Neural cell (in vitro differentiated cells): ENCODE results near the gene GPHN. TPM values are rescaled to one million over a fixed set of nuclear protein-coding genes. Genes with fewer than 3 reads are reported as not detected.

Experiments
- H2AFZ ChIP-seq: fragments of 200-600, 300-800 bp; sonication (generic), shearing (Covaris generic); 2 replicates; pipeline ENCODE4 v1.6.0; 2014; ENCODE audit warnings: low read depth, mild to moderate bottlenecking, antibody characterized with exemption, low read length, moderate library complexity
- H3F3A ChIP-seq: fragments of 200-600 bp; shearing (Covaris generic); 2 replicates; pipeline ENCODE4 v1.6.1; 2016; ENCODE audit warnings: mild to moderate bottlenecking, moderate library complexity, mixed read lengths, antibody characterized with exemption, low read length; ENCODE audit not compliant: insufficient read depth, poor library complexity, severe bottlenecking
- H3K27ac ChIP-seq: fragments of 200-600, 300-800 bp; sonication (generic), shearing (Covaris generic); 2 replicates; pipeline ENCODE4 v1.5.1; 2014; ENCODE audit warnings: mild to moderate bottlenecking, low read length, moderate library complexity
- H3K27me3 ChIP-seq: fragments of 300-800, 200-600 bp; sonication (generic), shearing (Covaris generic); 2 replicates; pipeline ENCODE4 v1.6.0; 2014; ENCODE audit warnings: mild to moderate bottlenecking, low read depth, low read length, moderate library complexity; ENCODE audit not compliant: insufficient read depth
- H3K36me3 ChIP-seq: fragments of 300-800, 200-600 bp; sonication (generic), shearing (Covaris generic); 2 replicates; pipeline ENCODE4 v1.5.1; 2014; ENCODE audit warnings: mild to moderate bottlenecking, antibody characterized with exemption, low read length, moderate library complexity; ENCODE audit not compliant: insufficient read depth
- H3K4me2 ChIP-seq: fragments of 300-800, 200-600 bp; sonication (generic), shearing (Covaris generic); 2 replicates; pipeline ENCODE4 v1.6.0; 2014; ENCODE audit warnings: mild to moderate bottlenecking, low read length
- H3K4me3 ChIP-seq: fragments of 300-800, 200-600 bp; sonication (generic), shearing (Covaris generic); 2 replicates; pipeline ENCODE4 v1.5.1; 2014; ENCODE audit warnings: mild to moderate bottlenecking, low read length, moderate library complexity
- H3K79me2 ChIP-seq: fragments of 200-600 bp; shearing (Covaris generic); replicated peaks from 2 replicates; pipeline ENCODE4 v1.6.0; 2014; ENCODE audit warnings: mild to moderate bottlenecking, low read length, moderate library complexity; ENCODE audit not compliant: insufficient read depth
- H3K9ac ChIP-seq: fragments of 300-800, 200-600 bp; sonication (generic), shearing (Covaris generic); 2 replicates; pipeline ENCODE4 v1.6.1; 2016; ENCODE audit warnings: mild to moderate bottlenecking, low read length, mixed read lengths
- H3K9me2 ChIP-seq: fragments of 200-600 bp; shearing (Covaris generic); 2 replicates; pipeline ENCODE4 v1.6.1; 2016; ENCODE audit warnings: mild to moderate bottlenecking, low read length, mixed read lengths; ENCODE audit not compliant: insufficient read depth
- H3K9me3 ChIP-seq: fragments of 200-600, 300-800 bp; sonication (generic), shearing (Covaris generic); 2 replicates; pipeline ENCODE4 v1.6.1; 2016; ENCODE audit warnings: mild to moderate bottlenecking, mixed run types, low read length, moderate library complexity, mixed read lengths
- H4K20me1 ChIP-seq: fragments of 200-600 bp; shearing (Covaris generic); 2 replicates; pipeline ENCODE4 v1.6.1; 2016; ENCODE audit warnings: mild to moderate bottlenecking, mixed run types; ENCODE audit not compliant: insufficient read depth
- CTCF ChIP-seq: fragments of 450-650 bp; IDR thresholded peaks from 2 replicates; pipeline ENCODE4 v1.5.1; 2014; ENCODE audit warnings: antibody characterized with exemption, mild to moderate bottlenecking, moderate library complexity; ENCODE audit not compliant: poor library complexity, severe bottlenecking
- EP300 ChIP-seq: fragments of 450-650 bp; conservative IDR thresholded peaks from 2 replicates; pipeline ENCODE4 v1.6.1; 2014; ENCODE audit warnings: antibody characterized with exemption, mild to moderate bottlenecking, moderate library complexity; ENCODE audit not compliant: poor library complexity, severe bottlenecking
- EZH2 ChIP-seq: fragments of 200-600, 300-800 bp; shearing (Covaris generic), sonication (generic); IDR thresholded peaks from 2 replicates; pipeline ENCODE4 v1.6.1; 2014; ENCODE audit warnings: antibody characterized with exemption, low read length, borderline replicate concordance, mild to moderate bottlenecking; ENCODE audit not compliant: insufficient read depth, poor library complexity, severe bottlenecking
- MXI1 ChIP-seq: fragments of 450-650 bp; conservative IDR thresholded peaks from 2 replicates; pipeline ENCODE4 v1.6.1; 2014; ENCODE audit warnings: antibody characterized with exemption, mild to moderate bottlenecking; ENCODE audit not compliant: poor library complexity, severe bottlenecking
- POLR2AphosphoS5 ChIP-seq: IDR thresholded peaks from 2 replicates; pipeline ENCODE4 v1.6.1; 2012
- RAD21 ChIP-seq: fragments of 450-650 bp; conservative IDR thresholded peaks from 2 replicates; pipeline ENCODE4 v1.6.1; 2014; ENCODE audit warnings: antibody characterized with exemption, mild to moderate bottlenecking, moderate library complexity
- REST ChIP-seq: IDR thresholded peaks from 2 replicates; pipeline ENCODE4 v1.6.1; 2012; ENCODE audit warnings: borderline replicate concordance
- SMC3 ChIP-seq: fragments of 450-650 bp; conservative IDR thresholded peaks from 2 replicates; pipeline ENCODE4 v1.6.1; 2014; ENCODE audit warnings: antibody characterized with exemption, mild to moderate bottlenecking, moderate library complexity; ENCODE audit not compliant: poor library complexity
- TAF1 ChIP-seq: IDR thresholded peaks from 2 replicates; pipeline ENCODE4 v1.6.1; 2012; ENCODE audit warnings: low read depth
- polyA plus RNA-seq: library from polyadenylated mRNA; depleted of rRNA; stranded (reverse); fragments of >200 nt; gene quantifications from 2 replicates; pipeline ENCODE4 v1.2.3, GENCODE V29; 2014

Gene GPHN
- polyA plus RNA-seq, 1 donor from 2014 or later = 135 TPM

- peaks cover 9% of the 10 kb centered on the region for H3K36me3 ChIP-seq
- no peaks in the 10 kb centered on the region for H3F3A ChIP-seq
- H3K27me3 ChIP-seq = no peaks in the 10 kb centered on the region
- no peaks in the 10 kb centered on the region for H4K20me1 ChIP-seq
- H3K9me3 ChIP-seq = no peaks in the 10 kb centered on the region
- H2AFZ ChIP-seq = no peak overlapping the region
- no peak overlapping the region for H3K4me2 ChIP-seq
- H3K9me2 ChIP-seq = no peaks in the 10 kb centered on the region
- H3K79me2 ChIP-seq = no peaks in the 10 kb centered on the region
- no peak overlapping the region for H3K27ac ChIP-seq
- no peak overlapping the region for H3K4me3 ChIP-seq
- no peak for TF ChIP-seq MXI1
- no peak for TF ChIP-seq TAF1
- TF ChIP-seq POLR2AphosphoS5 = no peak
- TF ChIP-seq SMC3 = no peak
- no peak for TF ChIP-seq RAD21
- no peak for TF ChIP-seq REST
- no peak for TF ChIP-seq CTCF
- no peak for TF ChIP-seq EP300
- no peak for TF ChIP-seq EZH2
- H3K9ac ChIP-seq = no peak overlapping the region
These were observed 678.3 kb downstream of the GPHN start for GRCh38 chr14:67186172-67186768.

- Histone ChIP-seq H3K27me3 (no peaks in the 10 kb centered on the region), H3K27ac (no peak overlapping the region), H3K4me3 (no peak overlapping the region), H3K9me3 (no peaks in the 10 kb centered on the region), H3K79me2 (no peaks in the 10 kb centered on the region), H3F3A (no peaks in the 10 kb centered on the region), H3K36me3 (peaks cover 3% of the 10 kb centered on the region), H3K9ac (no peak overlapping the region), H3K4me2 (no peak overlapping the region), H3K9me2 (no peaks in the 10 kb centered on the region), H2AFZ (no peak overlapping the region), H4K20me1 (no peaks in the 10 kb centered on the region)
- no peak for TF ChIP-seq SMC3
These were observed 679.0 kb downstream of the GPHN start for GRCh38 chr14:67186789-67187584.
